H1 (cell line): Measurements from ENCODE around the gene ELFN1. TPM values are rescaled to one million over a fixed set of nuclear protein-coding genes. Genes with fewer than 3 reads are reported as not detected.

Experiments used
- CTCF ChIA-PET: fragments of 300-600 bp; sonication (Branson Sonifier 250); formaldehyde crosslinking; loops from one replicate; lab custom pipeline; 2021; ENCODE audit not compliant: partially characterized antibody; lab: Charles Lee
- POLR2A ChIA-PET: fragments of 300-600 bp; sonication (Branson Sonifier 250); formaldehyde crosslinking; loops from one replicate; lab custom pipeline; 2021; ENCODE audit warnings: inconsistent platforms; ENCODE audit not compliant: partially characterized antibody; lab: Charles Lee
- DNase-seq, 2 experiments: peaks; one replicate each; pipeline versions ENCODE4 v3.0.0 to v3.0.0-alpha.2; 2010 to 2022; ENCODE audit warnings: low spot score in 2 of 2, low read depth in 1 of 2, mixed read lengths in 1 of 2
- FAIRE-seq: peaks from 2 replicates; lab custom pipeline; 2011; peaks lifted over from hg19 to GRCh38; lab: Jason Lieb, UNC
- H2AFZ ChIP-seq: 2 replicates; pipeline ENCODE4 v1.8.1; 2012; ENCODE audit warnings: low read length, inconsistent platforms
- H2AK5ac ChIP-seq: 2 replicates; pipeline ENCODE4 v1.6.1; 2013; ENCODE audit warnings: low read depth, low read length
- H2BK120ac ChIP-seq: replicated peaks from 2 replicates; pipeline ENCODE3; 2013; ENCODE audit warnings: low read depth, low read length, inconsistent platforms
- H2BK12ac ChIP-seq: 2 replicates; pipeline ENCODE4 v1.6.1; 2013; ENCODE audit warnings: low read depth, low read length
- H2BK15ac ChIP-seq: 2 replicates; pipeline ENCODE4 v1.6.1; 2013; ENCODE audit warnings: low read length
- H2BK20ac ChIP-seq: 2 replicates; pipeline ENCODE4 v1.6.1; 2013; ENCODE audit warnings: low read length
- H2BK5ac ChIP-seq: 2 replicates; pipeline ENCODE4 v1.6.1; 2013; ENCODE audit warnings: low read depth, low read length
- H3K14ac ChIP-seq: 2 replicates; pipeline ENCODE4 v1.6.1; 2013; ENCODE audit warnings: inconsistent platforms; ENCODE audit not compliant: insufficient read length
- H3K18ac ChIP-seq: 2 replicates; pipeline ENCODE4 v1.6.1; 2013; ENCODE audit warnings: low read length; ENCODE audit errors: extremely low read depth
- H3K23ac ChIP-seq: 2 replicates; pipeline ENCODE4 v1.6.1; 2013; ENCODE audit warnings: inconsistent platforms; ENCODE audit not compliant: insufficient read length
- H3K23me2 ChIP-seq: 2 replicates; pipeline ENCODE4 v1.6.1; 2013; ENCODE audit warnings: low read depth, low read length
- H3K27ac ChIP-seq: 2 replicates; pipeline ENCODE4 v1.6.1; 2011; ENCODE audit warnings: low read depth, low read length, inconsistent platforms
- H3K27me3 ChIP-seq, 4 experiments: replicated peaks in 1 of 4; 1 replicate in 1 of 4; 2 replicates in 3 of 4; pipeline versions ENCODE4 v1.6.1 to v1.8.1; 2011 to 2013; ENCODE audit warnings: low read length in 3 of 4, mild to moderate bottlenecking in 3 of 4, inconsistent platforms in 2 of 4, mixed read lengths in 2 of 4, moderate library complexity in 1 of 4; ENCODE audit not compliant: control insufficient read depth in 3 of 4, insufficient read depth in 3 of 4; ENCODE audit errors: extremely low read depth in 1 of 4
- H3K36me3 ChIP-seq, 4 experiments: 2 replicates each; pipeline versions ENCODE4 v1.6.1 to v1.8.1; 2011 to 2013; ENCODE audit warnings: mild to moderate bottlenecking in 4 of 4, low read length in 3 of 4, moderate library complexity in 2 of 4, control low read depth in 1 of 4, inconsistent platforms in 1 of 4; ENCODE audit not compliant: insufficient read depth in 4 of 4, control insufficient read depth in 2 of 4
- H3K4ac ChIP-seq: replicated peaks from 2 replicates; pipeline ENCODE3; 2013; ENCODE audit warnings: low read length, low read depth, mixed read lengths, inconsistent platforms; ENCODE audit not compliant: insufficient read length
- H3K4me1 ChIP-seq, 4 experiments: replicated peaks in 1 of 4; 1 replicate in 1 of 4; 2 replicates in 3 of 4; pipeline versions ENCODE4 v1.6.1 to v1.8.1; 2011 to 2013; ENCODE audit warnings: low read length in 3 of 4, inconsistent platforms in 2 of 4, mixed read lengths in 1 of 4; ENCODE audit not compliant: insufficient read depth in 4 of 4, control insufficient read depth in 3 of 4
- H3K4me2 ChIP-seq, 2 experiments: 2 replicates each; pipeline versions ENCODE4 v1.6.1 to v1.8.1; 2011 to 2013; ENCODE audit warnings: low read depth in 2 of 2, low read length in 2 of 2, control low read depth in 1 of 2, inconsistent platforms in 1 of 2, mild to moderate bottlenecking in 1 of 2; ENCODE audit not compliant: insufficient read depth in 1 of 2
- H3K4me3 ChIP-seq, 4 experiments: fragments of 200-600, 300-600 bp in 1 of 4; sonication (generic), shearing (Covaris generic), sonication (Bioruptor Twin) in 1 of 4; 2 replicates each; pipeline versions ENCODE4 v1.5.1 to v1.8.1; 2011 to 2016; ENCODE audit warnings: low read length in 4 of 4, low read depth in 3 of 4, control low read depth in 2 of 4, inconsistent platforms in 2 of 4, mild to moderate bottlenecking in 2 of 4, mixed read lengths in 1 of 4, moderate library complexity in 1 of 4; ENCODE audit not compliant: insufficient read depth in 2 of 4; ENCODE audit errors: extremely low read depth in 1 of 4
- H3K56ac ChIP-seq: replicated peaks from 2 replicates; pipeline ENCODE3; 2013; ENCODE audit warnings: low read depth, mild to moderate bottlenecking, mixed read lengths, low read length, inconsistent platforms; ENCODE audit not compliant: insufficient read length
- H3K79me1 ChIP-seq: 2 replicates; pipeline ENCODE4 v1.6.1; 2013; ENCODE audit warnings: low read depth, low read length, control low read depth
- H3K79me2 ChIP-seq, 2 experiments: 2 replicates each; pipeline versions ENCODE4 v1.6.1 to v1.8.1; 2012 to 2013; ENCODE audit warnings: low read length in 2 of 2, mild to moderate bottlenecking in 2 of 2, inconsistent platforms in 1 of 2; ENCODE audit not compliant: insufficient read depth in 2 of 2, control insufficient read depth in 1 of 2
- H3K9ac ChIP-seq, 4 experiments: replicated peaks in 1 of 4; 1 replicate in 1 of 4; 2 replicates in 3 of 4; pipeline versions ENCODE4 v1.6.1 to v1.8.1; 2011 to 2013; ENCODE audit warnings: low read depth in 3 of 4, low read length in 3 of 4, control low read depth in 2 of 4, mild to moderate bottlenecking in 2 of 4, moderate library complexity in 2 of 4, inconsistent platforms in 1 of 4; ENCODE audit errors: extremely low read depth in 1 of 4
- H3K9me3 ChIP-seq, 2 experiments: 2 replicates each; pipeline versions ENCODE4 v1.6.1 to v1.8.1; 2012 to 2013; ENCODE audit warnings: mild to moderate bottlenecking in 2 of 2, moderate library complexity in 2 of 2, control low read depth in 1 of 2, inconsistent platforms in 1 of 2, low read depth in 1 of 2, low read length in 1 of 2, mixed read lengths in 1 of 2; ENCODE audit not compliant: insufficient read depth in 2 of 2
- H4K20me1 ChIP-seq, 2 experiments: replicated peaks in 1 of 2; 2 replicates each; pipeline versions ENCODE3 to v1.8.1; 2011 to 2013; ENCODE audit warnings: inconsistent platforms in 2 of 2, low read length in 2 of 2, mild to moderate bottlenecking in 1 of 2; ENCODE audit not compliant: insufficient read depth in 2 of 2, control insufficient read depth in 1 of 2
- H4K5ac ChIP-seq: 2 replicates; pipeline ENCODE4 v1.6.1; 2013; ENCODE audit warnings: low read length, low read depth, mixed read lengths, inconsistent platforms; ENCODE audit not compliant: insufficient read length
- H4K8ac ChIP-seq: 2 replicates; pipeline ENCODE4 v1.8.0; 2013; ENCODE audit warnings: mild to moderate bottlenecking, moderate library complexity, low read length, inconsistent platforms; ENCODE audit not compliant: insufficient read depth; ENCODE audit errors: extremely low read depth
- H4K91ac ChIP-seq: replicated peaks from 2 replicates; pipeline ENCODE3; 2013; ENCODE audit warnings: low read length, mixed read lengths, inconsistent platforms; ENCODE audit not compliant: insufficient read length
- ASH2L ChIP-seq: fragments of 200-600, 300-600 bp; sonication (generic); IDR thresholded peaks from one replicate; pipeline ENCODE4 v1.7.1; 2017; ENCODE audit warnings: low read length
- ATF3 ChIP-seq: IDR thresholded peaks from 2 replicates; pipeline ENCODE4 v1.6.1; 2011; ENCODE audit warnings: low read depth, mild to moderate bottlenecking, low read length; ENCODE audit not compliant: insufficient read depth
- BACH1 ChIP-seq: IDR thresholded peaks from 2 replicates; pipeline ENCODE4 v1.6.1; 2012; ENCODE audit warnings: low read length, improper control_type of control experiment
- BCL11A ChIP-seq, 2 experiments: IDR thresholded peaks; one replicate each; pipeline ENCODE4 v1.6.1; 2011; ENCODE audit warnings: low read depth in 2 of 2, low read length in 2 of 2, mild to moderate bottlenecking in 2 of 2
- CBX8 ChIP-seq: fragments of 300-800, 300-1000 bp; sonication (generic); IDR thresholded peaks from 2 replicates; pipeline ENCODE4 v1.7.1; 2016; ENCODE audit warnings: low read depth, low read length, borderline replicate concordance
- CTBP2 ChIP-seq: IDR thresholded peaks from 2 replicates; pipeline ENCODE4 v1.7.0; 2011; ENCODE audit warnings: borderline replicate concordance, mild to moderate bottlenecking, moderate library complexity, mixed read lengths, low read length; ENCODE audit not compliant: insufficient read depth, insufficient read length
- E2F6 ChIP-seq: IDR thresholded peaks from 2 replicates; pipeline ENCODE4 v1.6.1; 2012; ENCODE audit warnings: inconsistent platforms
- GABPA ChIP-seq: IDR thresholded peaks from 2 replicates; pipeline ENCODE4 v1.6.1; 2011; ENCODE audit warnings: mild to moderate bottlenecking, low read length, moderate library complexity, borderline replicate concordance; ENCODE audit not compliant: insufficient read depth
- KDM1A ChIP-seq: fragments of 200-600, 300-600 bp; sonication (generic); IDR thresholded peaks from 2 replicates; pipeline ENCODE4 v1.7.1; 2016; ENCODE audit warnings: mild to moderate bottlenecking, low read length, borderline replicate concordance
- KDM5A ChIP-seq: fragments of 200-600 bp; IDR thresholded peaks from 2 replicates; pipeline ENCODE4 v1.7.1; 2012; ENCODE audit warnings: mild to moderate bottlenecking, low read length, inconsistent platforms, mixed read lengths
- SIN3A ChIP-seq, 2 experiments: IDR thresholded peaks in 1 of 2; conservative IDR thresholded peaks in 1 of 2; 2 replicates each; pipeline ENCODE4 v1.6.1; 2011 to 2012; ENCODE audit warnings: low read length in 2 of 2, improper control_type of control experiment in 1 of 2, low read depth in 1 of 2, mild to moderate bottlenecking in 1 of 2
- WGBS, 2 experiments: shearing (Covaris generic) in 1 of 2; methylation state at CpG; one replicate each; pipeline versions ENCODE4 v1.1.6 to v1.1.7; 2013 to 2015; ENCODE audit warnings: low lambda C conversion rate in 2 of 2, mixed read lengths in 2 of 2, inconsistent platforms in 1 of 2, low coverage in 1 of 2, missing lambda C conversion rate in 1 of 2; ENCODE audit not compliant: insufficient replicate concordance in 2 of 2, insufficient coverage in 1 of 2, insufficient read length in 1 of 2; ENCODE audit errors: extremely low coverage in 1 of 2, missing lambda C conversion rate in 1 of 2; 5-methylcytosine and 5-hydroxymethylcytosine counted together
- polyA plus RNA-seq, 7 experiments: library from polyadenylated mRNA; depleted of rRNA in 3 of 7; stranded (reverse) in 5 of 7; unstranded in 2 of 7; fragments of >200 nt in 5 of 7; fragments of 200-250 nt in 2 of 7; gene quantifications; 1 replicate in 5 of 7; 2 replicates in 1 of 7; 4 replicates in 1 of 7; pipeline versions ENCODE4 v1.2.1 to v1.2.3, GENCODE V29; 2011 to 2013; ENCODE audit warnings: missing spikeins in 2 of 7, mixed read lengths in 2 of 7
- total RNA-seq: library from RNA; stranded (reverse); fragmentation: NEBNext Ultra II Directional; extraction: Animal tissue kit (Norgen Biotek cat#: 25700); gene quantifications from 2 replicates; pipeline ENCODE4 v1.2.1, GENCODE V29; 2021

ELFN1 gene
- total and polyA plus RNA-seq, 2 of the 8 experiments (the other 6 are each of a cell fraction or from before 2014, with no cell fraction given): 2.0 to 4.5 TPM

- Histone ChIP-seq H4K20me1 (no peaks in the 10 kb centered on the region), H3K27me3 (no peaks in the 10 kb centered on the region), H3K14ac (no peak overlapping the region), H3K9ac (no peak overlapping the region), H4K91ac (no peak overlapping the region), H2BK20ac (no peak overlapping the region), H3K79me2 (no peaks in the 10 kb centered on the region), H3K27ac (no peak overlapping the region), H4K8ac (no peak overlapping the region), H2AK5ac (no peak overlapping the region), H3K9me3 (peaks cover 5 to 7% of the 10 kb centered on the region in 2 experiments; a peak in 2 of 4 replicates), H4K5ac (no peak overlapping the region), H3K4ac (no peak overlapping the region), H3K79me1 (no peaks in the 10 kb centered on the region), H3K56ac (no peak overlapping the region), H3K23ac (no peak overlapping the region), H2BK12ac (no peak overlapping the region), H3K4me1 (no peaks in the 10 kb centered on the region), H3K4me3 (no peak overlapping the region), H2BK15ac (no peak overlapping the region), H3K18ac (no peak overlapping the region), H2BK5ac (no peak overlapping the region), H3K36me3 (no peaks in the 10 kb centered on the region), H3K4me2 (no peak overlapping the region), H2AFZ (no peak overlapping the region), H2BK120ac (no peak overlapping the region), H3K23me2 (no peaks in the 10 kb centered on the region)
- FAIRE-seq: no peak
- ChIA-PET POLR2A (no interaction called here), CTCF (interaction anchor here (0.6 to 2.3 kb wide), 4 partner anchors 14 to 87 kb away, joined by 3 to 5 read pairs (median 4); no protein-coding TSS in a partner anchor)
- DNase-seq: no peak
- TF ChIP-seq CTBP2: no peak
- no peak for TF ChIP-seq GABPA
- no peak for TF ChIP-seq BACH1
- TF ChIP-seq KDM5A: no peak
- no peak for TF ChIP-seq CBX8
- no peak for TF ChIP-seq ATF3
- TF ChIP-seq SIN3A (conservative IDR thresholded peaks at IDR 0.05 in 1 of 2, IDR thresholded peaks at IDR 0.05 in 1 of 2; ENCODE audit: low read depth in 1 of 2, low read length in 2 of 2): no peak
- TF ChIP-seq E2F6: no peak
- no peak for TF ChIP-seq ASH2L
- no peak for TF ChIP-seq KDM1A
- no peak for TF ChIP-seq BCL11A (IDR thresholded peaks at IDR 0.05; ENCODE audit: low read depth in 2 of 2, low read length in 2 of 2)
- 88% methylated on average over 18 of the region's 18 CpGs; no CpG with 5 or more reads in 1 of the 2 experiments for WGBS, 2 experiments
Observed at GRCh38 chr7:1787681-1788235, 117.7 kb downstream of the ELFN1 start.
